ENCODE results near the gene IGF2. TPM values are rescaled to one million over a fixed set of nuclear protein-coding genes. Genes with fewer than 3 reads are reported as not detected.

The IGF2 gene
- total and polyA plus RNA-seq, 5 donors from 2014 or later, result 0.07 TPM; not detected in 4

DNA sequence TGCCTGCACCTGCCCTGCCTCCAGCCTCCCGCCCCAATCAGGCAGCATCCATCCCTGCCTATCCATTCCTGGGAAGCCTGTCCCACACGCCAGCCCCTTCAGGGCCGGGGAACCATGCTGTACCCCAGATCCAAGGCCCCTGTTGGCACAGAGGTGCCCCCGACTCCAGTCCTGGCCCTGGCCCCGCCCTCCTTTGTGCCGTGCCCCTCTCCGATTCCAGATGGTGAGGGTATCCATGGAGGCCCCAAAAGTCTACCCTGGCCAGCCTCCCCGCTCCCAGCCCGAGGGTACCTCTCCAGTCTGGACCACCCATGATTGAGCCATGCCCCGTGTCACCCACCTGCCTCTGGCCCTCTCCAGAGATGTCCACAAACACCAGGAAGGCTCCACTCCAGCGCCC, 35.2 kb upstream of the IGF2 start:
- Histone ChIP-seq H3K9me3 (ENCODE audit: control insufficient read depth in 2 of 2, low read length in 2 of 2) (no peaks in the 10 kb centered on the region), H3K4me3 (ENCODE audit: low read depth, low read length) (no peak overlapping the region), H3K27me3 (ENCODE audit: control insufficient read depth, insufficient read depth, low read length) (no peaks in the 10 kb centered on the region), H3K36me3 (ENCODE audit: control insufficient read depth, insufficient read depth, low read length) (no peaks in the 10 kb centered on the region), H3K27ac (ENCODE audit: insufficient read depth, low read length, poor library complexity, severe bottlenecking) (no peak overlapping the region), H3K4me1 (ENCODE audit: control insufficient read depth, insufficient read depth, low read length, poor library complexity, severe bottlenecking) (no peaks in the 10 kb centered on the region)
- ATAC-seq (ENCODE audit: low read depth in 2 of 2) (no peak), DNase-seq (no peak)
- H3K4me3 Mint-ChIP-seq, result no peak overlapping the region
- no peaks in the 10 kb centered on the region for H3K9me3 Mint-ChIP-seq
- H3K36me3 Mint-ChIP-seq, result no peaks in the 10 kb centered on the region
- no peaks in the 10 kb centered on the region for H3K4me1 Mint-ChIP-seq
- no peaks in the 10 kb centered on the region for H3K27me3 Mint-ChIP-seq
- H3K27ac Mint-ChIP-seq, result no peak overlapping the region

DNA sequence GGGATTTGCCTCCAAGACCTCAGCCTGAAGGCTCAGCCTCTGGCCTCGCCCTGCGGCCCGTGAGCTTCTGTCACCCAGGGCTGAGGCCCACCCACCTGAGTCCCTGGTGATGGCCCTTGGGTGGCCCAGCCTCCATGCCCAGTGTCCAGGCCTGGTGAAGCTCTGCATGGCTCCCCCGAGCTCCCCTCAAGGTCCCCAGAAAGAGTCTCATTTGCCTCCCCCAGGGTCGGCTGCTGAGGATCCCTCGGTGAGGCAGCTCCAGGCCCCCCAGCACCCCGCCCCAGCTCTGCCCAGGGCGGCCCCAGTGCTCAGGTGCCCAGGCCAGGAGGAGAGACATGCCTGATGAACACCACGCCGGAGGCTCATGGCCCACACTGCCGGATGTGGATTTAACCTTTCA, 34.6 kb upstream of the IGF2 start:
- Mint-ChIP-seq H3K4me3 (no peak overlapping the region), H3K9me3 (no peaks in the 10 kb centered on the region), H3K27ac (no peak overlapping the region), H3K27me3 (no peaks in the 10 kb centered on the region), H3K4me1 (no peaks in the 10 kb centered on the region), H3K36me3 (no peaks in the 10 kb centered on the region)
- H3K36me3 ChIP-seq (ENCODE audit: control insufficient read depth, insufficient read depth, low read length), result no peaks in the 10 kb centered on the region
- ATAC-seq (ENCODE audit: low read depth in 2 of 2) (no peak), DNase-seq (no peak)
- no peaks in the 10 kb centered on the region for H3K4me1 ChIP-seq (ENCODE audit: control insufficient read depth, insufficient read depth, low read length, poor library complexity, severe bottlenecking)
- no peak overlapping the region for H3K4me3 ChIP-seq (ENCODE audit: low read depth, low read length)
- H3K9me3 ChIP-seq (ENCODE audit: control insufficient read depth in 2 of 2, low read length in 2 of 2), result no peaks in the 10 kb centered on the region
- H3K27me3 ChIP-seq (ENCODE audit: control insufficient read depth, insufficient read depth, low read length), result no peaks in the 10 kb centered on the region
- H3K27ac ChIP-seq (ENCODE audit: insufficient read depth, low read length, poor library complexity, severe bottlenecking), result no peak overlapping the region

DNA sequence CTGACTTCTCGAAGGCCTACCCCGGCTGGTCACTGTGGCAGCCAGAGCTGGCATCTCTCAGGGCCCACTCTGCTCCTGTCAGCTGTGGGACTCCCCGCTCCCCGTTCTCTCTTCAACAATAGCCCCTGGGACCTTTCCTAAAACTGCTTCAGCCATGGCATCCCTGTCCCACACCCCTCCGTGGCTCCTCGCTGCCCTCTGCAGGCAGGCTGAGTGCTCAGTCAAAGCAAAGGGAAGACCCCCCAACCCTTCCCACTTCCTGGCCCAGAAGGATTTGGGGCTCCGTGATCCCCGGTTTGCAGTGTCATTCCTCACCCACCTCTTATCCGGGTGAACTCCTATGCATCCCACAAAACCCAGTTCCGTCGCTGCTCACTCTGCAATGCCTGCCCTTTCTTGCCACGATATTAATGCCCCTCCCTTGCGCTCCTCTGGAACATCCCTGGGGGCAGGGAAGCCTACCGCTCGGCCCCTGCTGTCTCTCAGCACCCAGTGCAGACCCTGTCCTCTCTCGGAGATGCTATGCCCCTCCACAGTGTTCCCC, 34.0 kb upstream of the IGF2 start:
- no peak overlapping the region for H3K4me3 Mint-ChIP-seq
- H3K27me3 Mint-ChIP-seq, result no peaks in the 10 kb centered on the region
- Histone ChIP-seq H3K36me3 (ENCODE audit: control insufficient read depth, insufficient read depth, low read length) (no peaks in the 10 kb centered on the region), H3K9me3 (ENCODE audit: control insufficient read depth in 2 of 2, low read length in 2 of 2) (no peaks in the 10 kb centered on the region), H3K4me3 (ENCODE audit: low read depth, low read length) (no peak overlapping the region), H3K27me3 (ENCODE audit: control insufficient read depth, insufficient read depth, low read length) (no peaks in the 10 kb centered on the region), H3K27ac (ENCODE audit: insufficient read depth, low read length, poor library complexity, severe bottlenecking) (no peak overlapping the region), H3K4me1 (ENCODE audit: control insufficient read depth, insufficient read depth, low read length, poor library complexity, severe bottlenecking) (no peaks in the 10 kb centered on the region)
- no peaks in the 10 kb centered on the region for H3K9me3 Mint-ChIP-seq
- H3K4me1 Mint-ChIP-seq, result no peaks in the 10 kb centered on the region
- no peak for ATAC-seq (ENCODE audit: low read depth in 2 of 2)
- no peaks in the 10 kb centered on the region for H3K36me3 Mint-ChIP-seq
- no peak for DNase-seq
- H3K27ac Mint-ChIP-seq, result no peak overlapping the region

DNA sequence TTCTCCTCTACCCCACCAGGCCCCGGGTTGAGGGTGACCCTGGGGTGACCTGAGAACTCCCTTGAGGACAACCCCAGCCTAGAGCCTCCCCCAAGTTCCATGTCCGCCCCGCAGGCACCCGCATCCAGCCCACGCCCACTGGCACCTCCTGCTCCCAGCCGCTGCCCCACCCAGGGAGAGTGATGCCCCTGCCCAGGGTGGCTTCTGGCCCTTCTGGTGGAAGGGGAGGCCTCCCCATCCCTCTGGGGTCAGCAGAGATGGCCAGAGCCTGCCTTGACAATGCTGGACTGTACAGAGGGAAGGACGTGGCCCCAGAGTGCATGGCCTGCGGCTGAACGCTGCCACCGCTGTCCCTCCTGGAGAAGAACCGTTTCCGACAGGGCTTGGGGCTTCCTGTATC, 33.5 kb upstream of the IGF2 start:
- Mint-ChIP-seq H3K36me3 (no peaks in the 10 kb centered on the region), H3K4me3 (no peak overlapping the region), H3K27me3 (no peaks in the 10 kb centered on the region), H3K9me3 (no peaks in the 10 kb centered on the region), H3K27ac (no peak overlapping the region), H3K4me1 (no peaks in the 10 kb centered on the region)
- Histone ChIP-seq H3K4me1 (ENCODE audit: control insufficient read depth, insufficient read depth, low read length, poor library complexity, severe bottlenecking) (no peaks in the 10 kb centered on the region), H3K4me3 (ENCODE audit: low read depth, low read length) (no peak overlapping the region), H3K36me3 (ENCODE audit: control insufficient read depth, insufficient read depth, low read length) (no peaks in the 10 kb centered on the region), H3K9me3 (ENCODE audit: control insufficient read depth in 2 of 2, low read length in 2 of 2) (no peaks in the 10 kb centered on the region), H3K27me3 (ENCODE audit: control insufficient read depth, insufficient read depth, low read length) (no peaks in the 10 kb centered on the region), H3K27ac (ENCODE audit: insufficient read depth, low read length, poor library complexity, severe bottlenecking) (no peak overlapping the region)
- no peak for ATAC-seq (ENCODE audit: low read depth in 2 of 2)
- no peak for DNase-seq

DNA sequence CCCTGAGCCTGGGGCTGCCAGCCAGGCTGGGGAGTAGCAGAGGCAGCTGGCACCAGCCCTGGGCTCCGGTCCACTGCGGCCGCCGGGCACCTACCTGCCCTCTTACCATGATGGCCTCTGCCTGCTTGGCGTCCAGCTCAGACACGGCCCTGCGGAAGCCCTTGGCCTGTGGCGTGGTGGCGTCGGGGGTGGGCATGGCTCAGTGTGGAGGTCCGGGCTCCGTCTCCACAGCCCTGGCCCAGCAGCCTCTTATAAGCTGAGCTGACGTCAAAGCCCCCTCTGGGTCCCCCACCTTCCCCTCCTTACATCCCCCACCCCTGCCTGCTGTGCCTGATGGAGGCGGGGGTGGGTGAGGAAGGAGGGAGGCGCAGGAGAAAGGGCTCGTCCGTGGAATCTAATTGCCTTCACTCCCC, 32.4 kb upstream of the IGF2 start, which contains the start of gene TH:
TSS of gene TH (minus strand) at position 225 of the 413 bp plus-strand sequence. CDS start at position 196, 29 bp downstream.
- no peak within 1 kb of the TSS for H3K4me3 Mint-ChIP-seq
- no peak within 1 kb of the TSS for H3K27ac ChIP-seq (ENCODE audit: insufficient read depth, low read length, poor library complexity, severe bottlenecking)
- H3K4me3 ChIP-seq (ENCODE audit: low read depth, low read length), result no peak within 1 kb of the TSS
- no peaks in the 10 kb centered on the region for H3K9me3 ChIP-seq (ENCODE audit: control insufficient read depth in 2 of 2, low read length in 2 of 2)
- H3K27me3 ChIP-seq (ENCODE audit: control insufficient read depth, insufficient read depth, low read length), result no peaks in the 10 kb centered on the region
- H3K36me3 ChIP-seq (ENCODE audit: control insufficient read depth, insufficient read depth, low read length), result no peaks in the 10 kb centered on the region
- no peaks in the 10 kb centered on the region for H3K4me1 Mint-ChIP-seq
- no peaks in the 10 kb centered on the region for H3K27me3 Mint-ChIP-seq
- DNase-seq (no peak), ATAC-seq (ENCODE audit: low read depth in 2 of 2) (no peak)
- H3K36me3 Mint-ChIP-seq, result no peaks in the 10 kb centered on the region
- H3K4me1 ChIP-seq (ENCODE audit: control insufficient read depth, insufficient read depth, low read length, poor library complexity, severe bottlenecking), result no peaks in the 10 kb centered on the region
- no peak within 1 kb of the TSS for H3K27ac Mint-ChIP-seq
- H3K9me3 Mint-ChIP-seq, result no peaks in the 10 kb centered on the region

DNA sequence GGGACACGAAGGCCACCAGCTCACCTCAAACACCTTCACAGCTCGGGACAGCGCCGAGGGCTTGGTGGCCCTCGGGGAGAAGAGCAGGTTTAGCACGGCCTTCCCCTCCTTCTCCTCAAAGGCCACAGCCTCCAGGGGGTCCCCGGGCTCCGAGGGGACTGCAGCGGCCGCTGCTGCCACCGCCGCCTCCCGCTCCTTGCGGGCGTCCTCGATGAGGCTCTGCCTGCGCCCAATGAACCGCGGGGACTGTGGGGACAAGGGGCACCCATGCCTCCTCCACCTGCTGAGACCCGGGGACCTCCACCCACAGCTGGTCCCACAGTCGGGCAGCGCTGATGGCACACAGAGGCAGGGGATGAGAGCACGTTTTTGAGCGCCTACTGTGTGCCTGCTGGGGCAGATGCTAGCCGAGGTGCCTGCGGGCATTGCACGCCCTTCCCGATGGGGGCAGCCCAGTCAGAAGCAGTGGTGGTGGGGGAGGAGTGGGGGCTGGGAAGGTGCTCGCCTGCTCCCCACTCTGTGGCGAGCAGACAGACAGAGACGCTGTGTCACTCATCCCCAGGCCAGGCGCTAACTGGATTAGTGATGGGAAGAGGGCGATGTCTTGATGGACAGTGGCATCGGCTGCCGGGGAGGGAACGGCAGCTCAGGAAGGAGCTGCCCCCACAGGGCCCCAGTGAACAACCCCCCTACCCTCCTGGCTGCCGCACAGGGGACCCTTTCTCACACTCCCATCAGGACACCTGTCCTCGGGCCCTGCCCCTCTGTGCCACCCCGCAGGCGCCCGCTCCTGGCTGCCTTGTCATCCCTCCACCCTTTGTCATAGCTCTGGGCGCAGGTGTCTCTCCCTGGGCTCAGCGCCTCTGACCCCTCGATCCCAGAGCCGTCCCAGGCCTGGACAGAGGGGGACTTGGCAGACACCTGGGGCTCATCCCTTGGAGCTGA, 30.7 kb upstream of the IGF2 start:
- no peaks in the 10 kb centered on the region for H3K4me1 ChIP-seq (ENCODE audit: control insufficient read depth, insufficient read depth, low read length, poor library complexity, severe bottlenecking)
- H3K27me3 ChIP-seq (ENCODE audit: control insufficient read depth, insufficient read depth, low read length), result no peaks in the 10 kb centered on the region
- DNase-seq, result no peak
- H3K4me3 ChIP-seq (ENCODE audit: low read depth, low read length), result no peak overlapping the region
- Mint-ChIP-seq H3K27ac (no peak overlapping the region), H3K4me3 (no peak overlapping the region), H3K4me1 (no peaks in the 10 kb centered on the region), H3K36me3 (no peaks in the 10 kb centered on the region), H3K9me3 (no peaks in the 10 kb centered on the region), H3K27me3 (no peaks in the 10 kb centered on the region)
- H3K36me3 ChIP-seq (ENCODE audit: control insufficient read depth, insufficient read depth, low read length), result no peaks in the 10 kb centered on the region
- H3K9me3 ChIP-seq (ENCODE audit: control insufficient read depth in 2 of 2, low read length in 2 of 2), result no peaks in the 10 kb centered on the region
- ATAC-seq (ENCODE audit: low read depth in 2 of 2), result no peak
- H3K27ac ChIP-seq (ENCODE audit: insufficient read depth, low read length, poor library complexity, severe bottlenecking), result no peak overlapping the region

DNA sequence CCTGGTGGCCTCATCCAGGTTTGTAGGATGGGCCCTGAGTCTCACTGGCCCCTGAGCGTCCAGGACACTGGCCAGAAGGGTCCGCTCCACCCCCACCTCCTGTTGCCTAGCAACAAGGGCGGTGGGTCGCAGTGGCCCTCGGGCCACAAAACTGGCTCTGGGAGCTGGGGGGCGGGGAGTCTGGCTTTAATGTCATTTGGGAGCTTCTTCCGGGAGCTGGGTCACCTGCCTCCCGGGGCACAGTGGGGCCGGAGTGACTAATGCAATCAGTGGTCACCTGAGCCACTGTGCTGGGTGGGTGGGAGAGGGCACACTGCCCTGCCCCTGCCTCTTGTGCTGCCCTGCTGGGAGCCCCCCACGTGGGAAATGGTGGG, 29.8 kb upstream of the IGF2 start:
- ATAC-seq (ENCODE audit: low read depth in 2 of 2), result no peak
- Mint-ChIP-seq H3K4me3 (no peak overlapping the region), H3K27me3 (no peaks in the 10 kb centered on the region), H3K36me3 (no peaks in the 10 kb centered on the region), H3K9me3 (no peaks in the 10 kb centered on the region), H3K27ac (no peak overlapping the region), H3K4me1 (no peaks in the 10 kb centered on the region)
- no peaks in the 10 kb centered on the region for H3K9me3 ChIP-seq (ENCODE audit: control insufficient read depth in 2 of 2, low read length in 2 of 2)
- H3K27ac ChIP-seq (ENCODE audit: insufficient read depth, low read length, poor library complexity, severe bottlenecking), result no peak overlapping the region
- no peaks in the 10 kb centered on the region for H3K4me1 ChIP-seq (ENCODE audit: control insufficient read depth, insufficient read depth, low read length, poor library complexity, severe bottlenecking)
- H3K4me3 ChIP-seq (ENCODE audit: low read depth, low read length), result no peak overlapping the region
- no peak for DNase-seq
- H3K27me3 ChIP-seq (ENCODE audit: control insufficient read depth, insufficient read depth, low read length), result no peaks in the 10 kb centered on the region
- H3K36me3 ChIP-seq (ENCODE audit: control insufficient read depth, insufficient read depth, low read length), result no peaks in the 10 kb centered on the region
